K562 (cell line): ENCODE results near the gene PTH2. TPM values are rescaled to one million over a fixed set of nuclear protein-coding genes. Genes with fewer than 3 reads are reported as not detected.

Source experiments
- ATF1 ChIP-seq, 2 experiments: fragments of 450-650 bp in 1 of 2; IDR thresholded peaks; 2 replicates each; pipeline ENCODE4 v1.6.1; 2016; ENCODE audit warnings: missing compliant biosample characterization in 1 of 2, missing genetic modification characterization in 1 of 2
- ATF4 ChIP-seq: fragments of 450-650 bp; formaldehyde crosslinking; IDR thresholded peaks from 2 replicates; pipeline ENCODE4 v1.4.0; 2022; ENCODE audit warnings: mild to moderate bottlenecking, moderate library complexity
- CHAMP1 ChIP-seq: fragments of 450-650 bp; IDR thresholded peaks from 2 replicates; pipeline ENCODE4 v1.6.1; 2016; ENCODE audit warnings: mild to moderate bottlenecking
- E2F8 ChIP-seq: fragments of 450-650 bp; IDR thresholded peaks from 2 replicates; pipeline ENCODE4 v1.7.1; 2018; ENCODE audit warnings: mild to moderate bottlenecking, low read depth; ENCODE audit not compliant: partially characterized antibody
- EZH2 ChIP-seq: IDR thresholded peaks from 2 replicates; pipeline ENCODE4 v1.6.1; 2012; ENCODE audit warnings: low read depth, mild to moderate bottlenecking, inconsistent platforms, low read length, borderline replicate concordance
- GABPB2 ChIP-seq: fragments of 250-450 bp; sonication (Bioruptor Pico); conservative IDR thresholded peaks from 2 replicates; pipeline ENCODE4 v1.5.1; 2021; ENCODE audit warnings: mild to moderate bottlenecking
- KLF16 ChIP-seq: IDR thresholded peaks from 2 replicates; pipeline ENCODE4 v1.6.1; 2016; ENCODE audit warnings: antibody characterized with exemption
- RAD21 ChIP-seq, 2 experiments: fragments of 250-450 bp in 1 of 2; fragments of 450-650 bp in 1 of 2; sonication (Bioruptor Pico) in 1 of 2; formaldehyde crosslinking in 1 of 2; IDR thresholded peaks in 1 of 2; conservative IDR thresholded peaks in 1 of 2; 2 replicates each; pipeline versions ENCODE4 v1.4.0 to v1.8.0; 2020 to 2022; ENCODE audit warnings: mild to moderate bottlenecking in 2 of 2, moderate library complexity in 1 of 2
- TEAD2 ChIP-seq: fragments of 450-650 bp; IDR thresholded peaks from 2 replicates; pipeline ENCODE4 v1.6.1; 2016; ENCODE audit warnings: missing genetic modification characterization, control low read depth, missing compliant biosample characterization
- ZFP1 ChIP-seq: fragments of 450-650 bp; formaldehyde crosslinking; IDR thresholded peaks from 2 replicates; pipeline ENCODE4 v1.4.0; 2020; ENCODE audit warnings: mild to moderate bottlenecking, mixed read lengths
- ZNF253 ChIP-seq: fragments of 250-450 bp; sonication (Bioruptor Pico); conservative IDR thresholded peaks from 2 replicates; pipeline ENCODE4 v1.6.1; 2021; ENCODE audit warnings: mild to moderate bottlenecking
- ZSCAN32 ChIP-seq: fragments of 450-650 bp; formaldehyde crosslinking; IDR thresholded peaks from 2 replicates; pipeline ENCODE4 v1.4.0; 2020; ENCODE audit warnings: mild to moderate bottlenecking, moderate library complexity
- polyA plus RNA-seq, 8 experiments: library from polyadenylated mRNA; depleted of rRNA in 4 of 8; stranded (reverse) in 5 of 8; unstranded in 3 of 8; fragments of >200 nt; fragmentation: Nextera tagmentation in 2 of 8; fragmentation: Illumina TruSeq in 1 of 8; extraction: Ambion mirVana in 2 of 8; extraction: Trizol in 1 of 8; gene quantifications; 2 replicates each; pipeline versions ENCODE4 v1.2.1 to v1.2.3, GENCODE V29; 2011 to 2014; ENCODE audit warnings: inconsistent platforms in 1 of 8, missing spikeins in 1 of 8
- total RNA-seq, 7 experiments: library from RNA; depleted of rRNA in 6 of 7; stranded (reverse); fragments of >200 nt in 6 of 7; fragmentation: Illumina TruSeq in 2 of 7; extraction: Trizol in 2 of 7; gene quantifications; 2 replicates each; pipeline versions ENCODE4 v1.2.1 to v1.2.3, GENCODE V29; 2011 to 2021; ENCODE audit warnings: low replicate concordance in 1 of 7

PTH2 gene
- total and polyA plus RNA-seq, 9 of the 15 experiments (the other 6 are each of a cell fraction or from before 2014, with no cell fraction given) = 1.3 TPM; not detected in 8

- TF ChIP-seq CHAMP1 (no peak), EZH2 (no peak), ATF4 (CRISPR knock-in tag) (no peak), E2F8 (no peak), ZNF253 (no peak), KLF16 (no peak), GABPB2 (CRISPR knock-in tag) (no peak), TEAD2 (tag) (no peak), ZSCAN32 (CRISPR knock-in tag) (no peak), ZFP1 (CRISPR knock-in tag) (no peak), ATF1 (CRISPR knock-in tag; IDR thresholded peaks at IDR 0.05) (no peak), ATF1 (tag; IDR thresholded peaks at IDR 0.05) (0 out of 2 replicates have a peak, but pooled peaks have one; percentile 6), RAD21 (CRISPR knock-in tag; conservative IDR thresholded peaks at IDR 0.05 in 1 of 2, IDR thresholded peaks at IDR 0.05 in 1 of 2) (no peak)
Observed at GRCh38 chr19:49453757-49454240, 30.6 kb upstream of the PTH2 start (continued).
